Caco-2 (cell line): ENCODE data around the gene IFNK. TPM values are rescaled to one million over a fixed set of nuclear protein-coding genes. Genes with fewer than 3 reads are reported as not detected.

Source experiments
- BruUV-seq: library from RNA; stranded (reverse); fragments of 400-500 nt; replicated peaks from 2 replicates; lab custom pipeline; 2021; lab: Mats Ljungman, UMichigan
- CTCF ChIA-PET: fragments of 300-600 bp; sonication (Branson Sonifier 250); formaldehyde crosslinking; loops from one replicate; lab custom pipeline; 2022; ENCODE audit warnings: antibody characterized with exemption; lab: Charles Lee
- POLR2A ChIA-PET: fragments of 300-600 bp; sonication (Branson Sonifier 250); formaldehyde crosslinking; loops from one replicate; lab custom pipeline; 2022; ENCODE audit warnings: antibody characterized with exemption; lab: Charles Lee
- DNase-seq, 2 experiments: peaks; one replicate each; pipeline versions ENCODE4 v3.0.0 to v3.0.0-alpha.2; 2020 to 2022
- H3K27me3 ChIP-seq: replicated peaks from 2 replicates; pipeline ENCODE4 v1.6.0; 2011; ENCODE audit warnings: low read length; ENCODE audit not compliant: control insufficient read depth, insufficient read depth
- H3K36me3 ChIP-seq: 2 replicates; pipeline ENCODE4 v1.5.1; 2011; ENCODE audit warnings: low read length; ENCODE audit not compliant: control insufficient read depth, insufficient read depth
- H3K4me1 ChIP-seq: fragments of 250-450 bp; sonication (Bioruptor Pico); 2 replicates; pipeline ENCODE4 v1.5.1; 2020; ENCODE audit warnings: mild to moderate bottlenecking
- H3K4me3 ChIP-seq: 2 replicates; pipeline ENCODE4 v1.5.1; 2011; ENCODE audit warnings: low read depth, mild to moderate bottlenecking, control low read depth, low read length
- H3K9me3 ChIP-seq: fragments of 250-450 bp; sonication (Bioruptor Pico); 2 replicates; pipeline ENCODE4 v1.5.1; 2020; ENCODE audit warnings: mild to moderate bottlenecking, moderate library complexity
- H3K27ac Mint-ChIP-seq: one replicate; pipeline ENCODE4 v1.8.0; 2022; ENCODE audit warnings: mixed read lengths; ENCODE audit not compliant: unreplicated experiment
- H3K27me3 Mint-ChIP-seq: one replicate; pipeline ENCODE4 v1.8.0; 2022; ENCODE audit warnings: mixed read lengths; ENCODE audit not compliant: insufficient read depth, unreplicated experiment
- H3K36me3 Mint-ChIP-seq: one replicate; pipeline ENCODE4 v1.8.0; 2022; ENCODE audit warnings: mild to moderate bottlenecking, mixed read lengths; ENCODE audit not compliant: insufficient read depth, unreplicated experiment
- H3K4me1 Mint-ChIP-seq: one replicate; pipeline ENCODE4 v1.8.0; 2022; ENCODE audit warnings: low read depth, mixed read lengths; ENCODE audit not compliant: unreplicated experiment
- H3K4me3 Mint-ChIP-seq: one replicate; pipeline ENCODE4 v1.8.0; 2022; ENCODE audit warnings: mild to moderate bottlenecking, moderate library complexity, mixed read lengths; ENCODE audit not compliant: unreplicated experiment
- H3K9me3 Mint-ChIP-seq: one replicate; pipeline ENCODE4 v1.8.0; 2022; ENCODE audit warnings: mixed read lengths; ENCODE audit not compliant: unreplicated experiment
- intact Hi-C: fragments of 100-400 bp; cut with micrococcal nuclease; formaldehyde crosslinking; loops from one replicate; pipeline ENCODE4 v1.10.0; 2022; ENCODE audit not compliant: unreplicated experiment
- total RNA-seq: library from RNA; stranded (reverse); gene quantifications from 2 replicates; pipeline ENCODE4 v1.2.3, GENCODE V29; 2022
- TF ChIP-seq, protein P1 (sequence below), 2 experiments: fragments of 200-600 bp in 1 of 2; IDR thresholded peaks; 1 replicate in 1 of 2; 2 replicates in 1 of 2; pipeline versions ENCODE4 v1.5.1 to v1.8.0; 2011 to 2022; ENCODE audit warnings: antibody characterized with exemption in 1 of 2, control low read depth in 1 of 2, inconsistent platforms in 1 of 2, low read depth in 1 of 2, low read length in 1 of 2, mild to moderate bottlenecking in 1 of 2, moderate library complexity in 1 of 2; ENCODE audit not compliant: insufficient read depth in 1 of 2, severe bottlenecking in 1 of 2, unreplicated experiment in 1 of 2

Gene IFNK
- total RNA-seq, 1 experiment from 2014 or later = not detected

- BruUV-seq = no TSS peak
- TF ChIP-seq, protein P1, sequence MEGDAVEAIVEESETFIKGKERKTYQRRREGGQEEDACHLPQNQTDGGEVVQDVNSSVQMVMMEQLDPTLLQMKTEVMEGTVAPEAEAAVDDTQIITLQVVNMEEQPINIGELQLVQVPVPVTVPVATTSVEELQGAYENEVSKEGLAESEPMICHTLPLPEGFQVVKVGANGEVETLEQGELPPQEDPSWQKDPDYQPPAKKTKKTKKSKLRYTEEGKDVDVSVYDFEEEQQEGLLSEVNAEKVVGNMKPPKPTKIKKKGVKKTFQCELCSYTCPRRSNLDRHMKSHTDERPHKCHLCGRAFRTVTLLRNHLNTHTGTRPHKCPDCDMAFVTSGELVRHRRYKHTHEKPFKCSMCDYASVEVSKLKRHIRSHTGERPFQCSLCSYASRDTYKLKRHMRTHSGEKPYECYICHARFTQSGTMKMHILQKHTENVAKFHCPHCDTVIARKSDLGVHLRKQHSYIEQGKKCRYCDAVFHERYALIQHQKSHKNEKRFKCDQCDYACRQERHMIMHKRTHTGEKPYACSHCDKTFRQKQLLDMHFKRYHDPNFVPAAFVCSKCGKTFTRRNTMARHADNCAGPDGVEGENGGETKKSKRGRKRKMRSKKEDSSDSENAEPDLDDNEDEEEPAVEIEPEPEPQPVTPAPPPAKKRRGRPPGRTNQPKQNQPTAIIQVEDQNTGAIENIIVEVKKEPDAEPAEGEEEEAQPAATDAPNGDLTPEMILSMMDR (IDR thresholded peaks at IDR 0.05; ENCODE audit: insufficient read depth in 1 of 2, low read depth in 1 of 2, low read length in 1 of 2, severe bottlenecking in 1 of 2, unreplicated experiment in 1 of 2) = no peak
- intact Hi-C loops = no loop called here
- H3K4me1 Mint-ChIP-seq = no peaks in the 10 kb centered on the region
- no peak overlapping the region for H3K4me3 Mint-ChIP-seq
- no peaks in the 10 kb centered on the region for H3K9me3 Mint-ChIP-seq
- Histone ChIP-seq H3K27me3 (no peaks in the 10 kb centered on the region), H3K4me3 (no peak overlapping the region), H3K36me3 (no peaks in the 10 kb centered on the region), H3K9me3 (no peaks in the 10 kb centered on the region), H3K4me1 (no peaks in the 10 kb centered on the region)
- H3K36me3 Mint-ChIP-seq = peaks cover 6% of the 10 kb centered on the region
- H3K27me3 Mint-ChIP-seq = no peaks in the 10 kb centered on the region
- ChIA-PET CTCF (no interaction called here), POLR2A (no interaction called here)
- no peak overlapping the region for H3K27ac Mint-ChIP-seq
- DNase-seq = no peak
Measured at GRCh38 chr9:27558307-27558706, 34.2 kb downstream of the IFNK start.

DNA sequence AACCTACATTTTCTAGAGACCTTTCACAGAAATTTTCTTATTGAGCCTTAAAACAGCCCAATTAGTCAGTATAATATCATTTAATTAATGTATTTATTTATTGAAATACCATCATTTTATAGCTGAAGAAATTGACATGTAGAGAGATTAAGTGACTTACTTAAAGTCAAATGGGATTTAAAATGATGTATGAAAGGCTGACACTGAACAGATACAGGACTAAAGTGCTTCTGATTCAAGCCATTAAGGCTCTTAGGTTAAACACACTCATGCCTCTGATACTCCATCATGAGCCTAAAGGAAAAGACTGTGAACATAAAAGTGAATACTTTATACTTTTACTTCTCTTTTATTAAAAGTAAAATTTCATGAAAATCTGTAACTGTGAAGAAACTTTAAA lies 36.4 kb downstream of the IFNK start:
- Mint-ChIP-seq H3K4me3 (no peak overlapping the region), H3K4me1 (no peaks in the 10 kb centered on the region), H3K36me3 (peaks cover 6% of the 10 kb centered on the region), H3K27ac (no peak overlapping the region), H3K9me3 (no peaks in the 10 kb centered on the region), H3K27me3 (no peaks in the 10 kb centered on the region)
- ChIA-PET POLR2A (no interaction called here), CTCF (no interaction called here)
- intact Hi-C loops = no loop called here
- Histone ChIP-seq H3K36me3 (no peaks in the 10 kb centered on the region), H3K4me3 (no peak overlapping the region), H3K4me1 (no peaks in the 10 kb centered on the region), H3K27me3 (no peaks in the 10 kb centered on the region), H3K9me3 (no peaks in the 10 kb centered on the region)
- no TSS peak for BruUV-seq
- TF ChIP-seq, protein P1 (IDR thresholded peaks at IDR 0.05; ENCODE audit: insufficient read depth in 1 of 2, low read depth in 1 of 2, low read length in 1 of 2, severe bottlenecking in 1 of 2, unreplicated experiment in 1 of 2) = no peak
- DNase-seq = no peak

DNA sequence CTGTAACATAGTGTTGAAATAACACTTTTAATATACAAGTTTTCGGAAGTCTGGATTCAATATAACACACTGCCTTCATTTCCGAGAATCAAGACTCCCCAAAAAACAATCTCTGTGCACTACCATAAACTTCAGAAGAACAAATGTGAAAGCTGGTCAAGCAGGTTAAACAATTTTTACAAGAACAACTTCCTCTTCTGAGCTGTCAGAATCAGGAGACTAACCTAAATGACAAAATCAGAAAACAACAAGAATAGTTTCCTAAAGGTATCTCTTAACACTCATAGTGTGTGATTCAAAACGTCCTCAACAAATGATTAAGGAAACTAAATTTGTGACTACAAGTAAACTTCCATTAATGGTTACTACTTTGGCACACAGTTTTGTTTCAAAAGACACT lies 37.6 kb downstream of the IFNK start:
- Histone ChIP-seq H3K4me1 (no peaks in the 10 kb centered on the region), H3K4me3 (no peak overlapping the region), H3K36me3 (no peaks in the 10 kb centered on the region), H3K27me3 (no peaks in the 10 kb centered on the region), H3K9me3 (no peaks in the 10 kb centered on the region)
- CTCF ChIA-PET = no interaction called here
- intact Hi-C loops = no loop called here
- TF ChIP-seq, protein P1 (IDR thresholded peaks at IDR 0.05; ENCODE audit: insufficient read depth in 1 of 2, low read depth in 1 of 2, low read length in 1 of 2, severe bottlenecking in 1 of 2, unreplicated experiment in 1 of 2) = no peak
- POLR2A ChIA-PET = no interaction called here
- Mint-ChIP-seq H3K4me3 (no peak overlapping the region), H3K27me3 (no peaks in the 10 kb centered on the region), H3K36me3 (peaks cover 6% of the 10 kb centered on the region), H3K27ac (no peak overlapping the region), H3K4me1 (no peaks in the 10 kb centered on the region), H3K9me3 (no peaks in the 10 kb centered on the region)
- no TSS peak for BruUV-seq
- no peak for DNase-seq
